PC-9 (cell line): ENCODE results near the gene PRIMA1. TPM values are rescaled to one million over a fixed set of nuclear protein-coding genes. Genes with fewer than 3 reads are reported as not detected.

ENCODE experiments used
- BruUV-seq: library from RNA; stranded (reverse); fragments of 400-500 nt; replicated peaks from 2 replicates; lab custom pipeline; 2021; lab: Mats Ljungman, UMichigan
- CTCF ChIA-PET: fragments of 300-600 bp; sonication (Branson Sonifier 250); formaldehyde crosslinking; loops from one replicate; lab custom pipeline; 2022; ENCODE audit warnings: antibody characterized with exemption; lab: Charles Lee
- POLR2A ChIA-PET: fragments of 300-600 bp; sonication (Branson Sonifier 250); formaldehyde crosslinking; loops from one replicate; lab custom pipeline; 2022; ENCODE audit warnings: antibody characterized with exemption; ENCODE audit not compliant: unreplicated experiment; lab: Charles Lee
- DNase-seq, 2 experiments: peaks; one replicate each; pipeline versions ENCODE4 v3.0.0 to v3.0.0-alpha.2; 2015 to 2022; ENCODE audit warnings: mixed read lengths in 1 of 2
- H2AFZ ChIP-seq: fragments of 200-600 bp; sonication (generic); 2 replicates; pipeline ENCODE4 v1.8.1; 2017; ENCODE audit warnings: antibody characterized with exemption
- H3F3A ChIP-seq: fragments of 200-600 bp; sonication (generic); 2 replicates; pipeline ENCODE4 v1.8.1; 2017; ENCODE audit warnings: antibody characterized with exemption, mild to moderate bottlenecking, low read depth; ENCODE audit not compliant: insufficient read depth
- H3K27ac ChIP-seq: fragments of 200-600 bp; sonication (generic); 2 replicates; pipeline ENCODE4 v1.6.1; 2016; ENCODE audit warnings: mixed run types
- H3K27me3 ChIP-seq: fragments of 200-600 bp; sonication (generic); 2 replicates; pipeline ENCODE4 v1.6.1; 2016; ENCODE audit warnings: low read depth, mixed run types; ENCODE audit not compliant: insufficient read depth
- H3K36me3 ChIP-seq: fragments of 200-600 bp; sonication (generic); 2 replicates; pipeline ENCODE4 v1.6.1; 2016; ENCODE audit warnings: low read depth, mixed run types
- H3K4me1 ChIP-seq: fragments of 200-600 bp; sonication (generic); replicated peaks from 2 replicates; pipeline ENCODE4 v1.6.1; 2016; ENCODE audit warnings: mixed run types; ENCODE audit not compliant: insufficient read depth
- H3K4me2 ChIP-seq: fragments of 200-600 bp; sonication (generic); 2 replicates; pipeline ENCODE4 v1.6.1; 2017; ENCODE audit warnings: mixed run types
- H3K4me3 ChIP-seq: fragments of 200-600 bp; sonication (generic); 2 replicates; pipeline ENCODE4 v1.6.1; 2016; ENCODE audit warnings: mixed run types
- H3K79me2 ChIP-seq: fragments of 200-600 bp; sonication (generic); 2 replicates; pipeline ENCODE4 v1.6.1; 2017; ENCODE audit warnings: low read depth, mixed run types
- H3K9me2 ChIP-seq: fragments of 200-600 bp; sonication (generic); 2 replicates; pipeline ENCODE4 v1.8.1; 2017; ENCODE audit warnings: mild to moderate bottlenecking; ENCODE audit not compliant: insufficient read depth
- H3K9me3 ChIP-seq: fragments of 200-600 bp; sonication (generic); 2 replicates; pipeline ENCODE4 v1.8.1; 2016; ENCODE audit warnings: low read depth; ENCODE audit not compliant: insufficient read depth
- H4K20me1 ChIP-seq: fragments of 200-600 bp; sonication (generic); 2 replicates; pipeline ENCODE4 v1.8.1; 2017; ENCODE audit not compliant: insufficient read depth
- CTCF ChIP-seq: fragments of 200-600 bp; sonication (generic); conservative IDR thresholded peaks from 2 replicates; pipeline ENCODE4 v1.6.1; 2017; ENCODE audit warnings: mixed run types, antibody characterized with exemption, mild to moderate bottlenecking, moderate library complexity
- EZH2 ChIP-seq: fragments of 200-600 bp; sonication (generic); IDR thresholded peaks from 2 replicates; pipeline ENCODE4 v1.8.0; 2017; ENCODE audit warnings: antibody characterized with exemption, low read depth
- intact Hi-C: fragments of 100-400 bp; cut with micrococcal nuclease; formaldehyde crosslinking; loops from one replicate; pipeline ENCODE4 v1.10.0; 2022; ENCODE audit not compliant: unreplicated experiment
- total RNA-seq: library from RNA; stranded (reverse); gene quantifications from 2 replicates; pipeline ENCODE4 v1.2.3, GENCODE V29; 2021

The PRIMA1 gene
- total RNA-seq, 1 experiment from 2014 or later: not detected

- Histone ChIP-seq H3F3A (no peaks in the 10 kb centered on the region), H3K79me2 (no peaks in the 10 kb centered on the region), H3K4me2 (no peak overlapping the region), H3K27ac (no peak overlapping the region), H3K9me3 (no peaks in the 10 kb centered on the region), H3K4me3 (no peak overlapping the region), H3K4me1 (no peaks in the 10 kb centered on the region), H4K20me1 (no peaks in the 10 kb centered on the region), H3K36me3 (no peaks in the 10 kb centered on the region), H3K9me2 (no peaks in the 10 kb centered on the region), H2AFZ (no peak overlapping the region), H3K27me3 (peaks cover 74% of the 10 kb centered on the region)
- DNase-seq: no peak
- POLR2A ChIA-PET: no interaction called here
- CTCF ChIA-PET: no interaction called here
- no TSS peak for BruUV-seq
- intact Hi-C loops: no loop called here
- TF ChIP-seq CTCF (no peak), EZH2 (no peak)
Observed at GRCh38 chr14:93749076-93749420, 39.2 kb downstream of the PRIMA1 start.

DNA sequence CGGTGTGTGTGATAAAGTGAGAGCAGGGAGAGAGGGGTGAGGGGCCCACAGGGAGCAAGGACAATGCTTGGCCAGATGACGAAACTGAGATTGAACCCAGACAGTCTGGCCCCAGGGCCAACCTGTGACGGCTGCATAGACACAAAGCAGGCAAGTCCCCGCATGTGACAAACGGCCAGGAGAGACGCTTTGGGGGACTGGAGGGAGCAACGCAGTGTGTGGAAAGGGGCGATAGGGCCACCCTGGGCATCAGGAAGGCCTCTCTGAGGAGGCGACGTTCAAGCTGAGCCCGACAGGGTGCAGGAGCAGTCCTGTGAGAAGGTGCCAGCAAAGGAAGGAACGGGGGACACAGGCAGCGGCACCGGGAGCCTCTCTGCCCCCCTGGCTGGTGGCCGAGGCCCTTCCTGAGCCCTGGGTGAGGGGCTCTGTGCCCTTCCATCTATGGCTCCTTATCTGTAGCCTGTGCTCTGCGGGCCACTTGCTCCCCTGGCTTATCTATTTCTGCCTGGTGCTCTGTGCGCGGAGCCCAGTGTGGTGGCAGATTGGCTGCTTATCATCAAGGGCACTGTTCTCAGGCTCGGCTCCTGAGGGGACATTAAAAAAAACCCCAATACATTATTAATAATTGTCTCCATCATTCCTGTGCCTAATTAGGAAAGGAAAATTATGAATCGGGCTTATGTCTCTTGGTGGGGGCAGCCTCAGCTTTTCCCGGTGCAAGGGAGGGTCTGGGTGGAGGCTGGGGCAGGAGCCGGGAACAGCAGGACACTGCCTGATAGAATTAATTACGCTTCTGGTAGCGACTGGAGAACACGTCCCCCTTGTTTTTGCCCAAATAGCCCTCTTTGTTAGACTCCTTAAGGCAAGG lies 39.8 kb downstream of the PRIMA1 start:
- ChIA-PET CTCF (no interaction called here), POLR2A (no interaction called here)
- Histone ChIP-seq H3K4me1 (no peaks in the 10 kb centered on the region), H3K9me2 (no peaks in the 10 kb centered on the region), H3K4me3 (no peak overlapping the region), H3K27ac (no peak overlapping the region), H4K20me1 (no peaks in the 10 kb centered on the region), H3K27me3 (peaks cover 79% of the 10 kb centered on the region), H3K4me2 (no peak overlapping the region), H3K9me3 (no peaks in the 10 kb centered on the region), H2AFZ (no peak overlapping the region), H3K79me2 (no peaks in the 10 kb centered on the region), H3K36me3 (no peaks in the 10 kb centered on the region), H3F3A (no peaks in the 10 kb centered on the region)
- DNase-seq: no peak
- TF ChIP-seq EZH2 (no peak), CTCF (no peak)
- intact Hi-C loops: no loop called here
- BruUV-seq: no TSS peak

GRCh38 chr14:93747560-93747959 lies 40.7 kb downstream of the PRIMA1 start:
- Histone ChIP-seq H3K4me3 (no peak overlapping the region), H3K79me2 (no peaks in the 10 kb centered on the region), H3K4me2 (no peak overlapping the region), H3K9me3 (no peaks in the 10 kb centered on the region), H3K36me3 (no peaks in the 10 kb centered on the region), H3F3A (no peaks in the 10 kb centered on the region), H3K4me1 (no peaks in the 10 kb centered on the region), H3K27me3 (peaks cover 86% of the 10 kb centered on the region), H4K20me1 (no peaks in the 10 kb centered on the region), H3K9me2 (no peaks in the 10 kb centered on the region), H2AFZ (no peak overlapping the region), H3K27ac (no peak overlapping the region)
- ChIA-PET CTCF (no interaction called here), POLR2A (no interaction called here)
- intact Hi-C loops: no loop called here
- TF ChIP-seq EZH2 (no peak), CTCF (no peak)
- no TSS peak for BruUV-seq
- DNase-seq: no peak
